GM08714 (cell line): ENCODE measurements around the gene VKORC1.

Experiments
- H3K4me3 ChIP-seq: fragments of 200-500 bp; sonication (Bioruptor generic); 2 replicates; pipeline ENCODE4 v1.5.1; 2014; ENCODE audit warnings: mild to moderate bottlenecking, low read length, inconsistent platforms
- ZNF274 ChIP-seq: IDR thresholded peaks from 2 replicates; pipeline ENCODE4 v1.6.1; 2012; ENCODE audit warnings: mild to moderate bottlenecking, low read depth, low read length

The VKORC1 gene

DNA sequence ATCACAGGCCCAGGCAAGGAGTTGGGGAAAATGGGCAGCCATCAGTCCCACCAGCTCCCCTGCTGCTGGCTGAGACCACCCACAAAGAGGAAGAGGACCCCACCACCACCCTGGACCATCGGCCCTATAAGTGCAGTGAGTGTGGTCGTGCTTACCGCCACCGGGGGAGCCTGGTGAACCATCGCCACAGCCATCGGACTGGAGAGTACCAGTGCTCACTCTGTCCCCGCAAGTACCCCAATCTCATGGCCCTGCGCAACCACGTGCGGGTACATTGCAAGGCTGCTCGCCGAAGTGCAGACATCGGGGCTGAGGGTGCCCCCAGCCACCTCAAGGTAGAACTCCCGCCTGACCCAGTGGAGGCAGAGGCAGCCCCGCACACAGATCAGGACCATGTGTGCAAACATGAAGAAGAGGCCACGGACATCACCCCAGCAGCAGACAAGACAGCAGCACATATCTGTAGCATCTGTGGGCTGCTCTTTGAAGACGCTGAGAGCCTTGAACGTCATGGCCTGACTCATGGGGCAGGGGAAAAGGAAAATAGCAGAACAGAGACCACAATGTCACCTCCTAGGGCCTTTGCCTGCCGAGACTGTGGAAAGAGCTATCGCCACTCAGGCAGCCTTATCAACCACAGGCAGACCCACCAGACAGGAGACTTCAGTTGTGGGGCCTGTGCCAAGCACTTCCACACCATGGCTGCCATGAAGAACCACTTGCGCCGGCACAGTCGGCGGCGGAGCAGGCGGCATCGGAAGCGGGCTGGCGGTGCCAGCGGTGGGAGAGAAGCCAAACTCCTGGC is 16.8 kb downstream of the VKORC1 start:
- H3K4me3 ChIP-seq, result no peak overlapping the region
- TF ChIP-seq ZNF274, result no peak

DNA sequence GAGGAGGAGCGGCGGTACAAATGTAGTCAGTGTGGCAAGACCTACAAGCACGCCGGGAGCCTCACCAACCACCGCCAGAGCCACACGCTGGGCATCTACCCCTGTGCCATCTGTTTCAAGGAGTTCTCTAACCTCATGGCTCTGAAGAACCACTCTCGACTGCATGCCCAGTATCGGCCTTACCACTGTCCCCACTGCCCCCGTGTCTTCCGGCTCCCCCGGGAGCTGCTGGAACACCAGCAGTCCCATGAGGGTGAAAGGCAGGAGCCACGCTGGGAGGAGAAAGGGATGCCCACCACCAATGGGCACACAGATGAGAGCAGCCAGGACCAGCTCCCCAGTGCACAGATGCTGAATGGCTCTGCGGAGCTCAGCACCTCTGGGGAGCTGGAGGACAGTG is 17.6 kb downstream of the VKORC1 start:
- H3K4me3 ChIP-seq, result no peak overlapping the region
- TF ChIP-seq ZNF274, result no peak

DNA sequence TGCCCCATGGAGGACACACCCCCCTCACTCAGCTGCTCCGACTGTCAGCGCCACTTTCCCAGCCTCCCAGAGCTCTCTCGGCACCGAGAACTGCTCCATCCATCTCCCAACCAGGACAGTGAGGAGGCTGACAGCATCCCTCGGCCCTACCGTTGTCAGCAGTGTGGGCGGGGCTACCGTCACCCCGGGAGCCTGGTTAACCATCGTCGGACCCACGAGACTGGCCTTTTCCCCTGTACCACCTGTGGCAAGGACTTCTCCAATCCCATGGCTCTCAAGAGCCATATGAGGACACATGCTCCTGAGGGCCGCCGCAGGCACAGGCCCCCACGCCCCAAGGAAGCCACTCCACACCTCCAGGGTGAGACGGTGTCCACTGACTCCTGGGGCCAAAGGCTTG is 18.3 kb downstream of the VKORC1 start:
- no peak for TF ChIP-seq ZNF274
- H3K4me3 ChIP-seq, result no peak overlapping the region

DNA sequence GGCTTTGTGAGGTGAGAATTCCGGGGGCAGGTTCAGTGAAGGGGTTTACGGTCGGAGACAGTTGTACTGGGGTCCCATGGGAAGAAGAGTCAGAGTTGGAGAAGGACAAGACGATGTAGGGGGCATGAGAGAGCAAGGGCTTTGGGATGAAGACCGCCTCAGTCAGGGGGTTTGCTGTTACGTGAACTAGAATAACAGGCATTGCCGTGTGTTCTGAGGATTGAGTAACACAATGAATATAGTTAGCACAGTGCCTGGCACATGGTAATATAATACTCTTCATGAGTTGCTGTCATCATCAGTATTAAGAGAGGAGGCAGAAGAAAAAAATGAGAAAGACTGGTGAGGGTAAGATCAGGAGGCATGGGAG is 19.8 kb downstream of the VKORC1 start:
- no peak for TF ChIP-seq ZNF274
- peak overlapping the region; percentile 96 for H3K4me3 ChIP-seq

DNA sequence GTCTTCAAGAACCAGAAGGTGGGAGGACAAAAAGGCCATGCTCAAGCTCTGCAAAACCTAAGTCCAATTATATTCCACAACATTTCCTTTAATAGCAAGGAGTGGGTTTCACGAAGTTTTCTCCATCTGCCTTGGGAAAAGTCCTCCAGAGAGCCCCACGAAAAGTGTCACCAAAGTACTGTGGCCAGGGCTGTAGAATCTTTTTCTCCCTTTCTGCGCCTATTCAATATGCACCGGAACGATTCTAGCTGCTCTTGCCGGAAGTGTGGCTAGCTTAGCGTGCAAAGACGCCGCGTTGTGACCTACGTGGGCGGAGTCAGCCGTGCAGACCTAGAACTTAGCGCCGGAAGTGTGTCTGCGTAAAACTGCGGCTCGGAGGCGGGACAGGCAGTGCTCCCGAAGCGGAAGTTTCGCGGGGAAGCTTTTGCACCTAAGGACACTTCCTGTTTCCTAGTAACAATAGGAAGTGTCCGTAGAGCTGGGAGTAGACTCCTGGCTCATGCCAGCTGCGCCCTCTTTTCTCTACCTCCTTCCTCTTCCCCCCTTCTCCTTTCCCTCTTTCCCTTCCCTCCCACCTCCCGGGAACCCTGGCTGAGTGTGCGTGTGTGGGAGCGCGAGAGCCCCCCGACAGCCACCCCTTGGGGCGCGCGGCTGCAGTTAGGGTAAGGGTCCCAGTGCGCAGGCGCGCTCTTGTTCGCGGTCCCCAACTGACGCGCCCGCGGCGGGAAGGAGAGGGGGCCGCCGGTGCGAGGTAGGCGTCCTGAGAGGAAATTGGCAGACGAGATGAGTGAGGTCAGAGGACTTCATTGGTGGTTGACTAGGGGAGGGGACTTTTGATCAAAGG is 20.4 kb downstream of the VKORC1 start, which contains the start of the genes ZNF646 and ZNF668:
Gene ZNF646 (plus strand): TSS at position 453 of the 844 bp plus-strand sequence. CDS start 1,903 bp downstream, outside the sequence.
Gene ZNF668 (minus strand): TSS at position 271 of the 844 bp plus-strand sequence. CDS start 9,781 bp downstream, outside the sequence.
- TF ChIP-seq ZNF274, result no peak
- peak within 1 kb of the TSS; percentile 96 for H3K4me3 ChIP-seq

DNA sequence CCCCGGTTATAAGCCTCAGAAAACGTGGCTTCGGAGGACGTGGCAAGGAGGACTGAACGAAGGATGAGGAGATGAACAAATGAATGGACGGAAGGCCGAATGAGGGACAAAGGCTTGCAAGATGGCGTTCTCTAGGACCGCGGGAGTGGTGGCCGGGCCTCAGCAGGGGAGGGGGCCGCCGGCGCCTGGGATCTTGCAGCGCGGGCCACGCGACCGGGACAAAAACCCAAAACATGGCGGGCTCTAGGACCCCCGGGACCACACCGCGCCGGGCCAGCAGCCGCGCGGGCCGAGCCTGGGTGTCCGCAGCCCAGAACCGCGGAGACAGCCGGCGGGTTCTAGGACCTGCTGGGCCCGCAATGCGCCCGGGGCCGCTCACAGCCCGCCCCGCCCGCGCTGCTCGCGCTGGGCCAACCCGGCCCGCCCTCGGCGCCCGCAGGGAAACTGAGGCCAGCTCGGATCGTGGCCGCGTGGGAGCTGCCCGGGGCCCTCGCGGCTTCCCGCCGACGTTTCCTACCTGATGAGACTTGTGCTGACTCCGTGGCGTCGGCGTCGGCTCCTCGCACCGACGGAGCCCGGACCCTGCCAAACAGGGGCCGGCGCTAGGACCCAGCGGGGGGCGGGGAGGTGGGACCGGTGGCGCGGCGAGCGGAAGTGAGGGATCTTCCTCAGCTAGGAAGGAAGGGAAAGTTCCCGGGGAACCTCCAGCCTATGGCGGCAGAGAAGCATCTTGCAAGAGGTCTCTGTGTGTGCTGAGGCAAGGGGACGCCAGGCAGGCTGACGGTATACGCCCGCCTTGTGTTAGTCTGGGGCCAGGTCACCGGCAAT is 21.2 kb downstream of the VKORC1 start:
- peak overlapping the region; percentile 89 for H3K4me3 ChIP-seq
- TF ChIP-seq ZNF274, result no peak

DNA sequence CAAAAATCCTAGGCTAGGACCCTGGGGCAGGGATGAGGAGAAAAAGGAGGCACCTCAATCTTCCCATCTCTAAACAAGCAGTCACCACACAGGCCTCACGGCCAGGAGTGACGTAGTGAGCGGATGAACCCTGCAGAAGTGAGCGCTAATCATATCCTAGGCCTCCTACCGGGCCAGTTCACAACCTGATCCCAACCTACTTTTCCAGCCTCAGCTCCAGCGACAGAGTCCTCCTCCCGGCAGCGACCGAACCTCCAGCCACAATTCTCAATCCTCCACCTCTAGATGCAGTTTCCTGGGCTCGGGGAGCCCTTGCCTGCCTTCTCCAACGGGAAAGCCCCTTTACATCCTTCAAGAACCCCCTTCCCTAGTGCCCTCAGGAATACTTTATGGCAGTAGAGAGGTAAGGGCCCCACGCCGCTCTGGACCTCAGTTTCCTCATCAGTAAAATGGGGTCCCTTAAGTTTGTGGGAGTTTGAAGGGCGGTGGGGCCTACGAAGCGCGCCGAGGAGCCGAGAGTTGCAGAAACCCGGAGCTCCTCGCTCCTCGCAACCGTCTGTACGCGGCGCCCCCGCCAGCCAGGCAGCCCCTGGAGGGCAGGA is 22.0 kb downstream of the VKORC1 start:
- no peak for TF ChIP-seq ZNF274
- H3K4me3 ChIP-seq, result peak overlapping the region; percentile 89

DNA sequence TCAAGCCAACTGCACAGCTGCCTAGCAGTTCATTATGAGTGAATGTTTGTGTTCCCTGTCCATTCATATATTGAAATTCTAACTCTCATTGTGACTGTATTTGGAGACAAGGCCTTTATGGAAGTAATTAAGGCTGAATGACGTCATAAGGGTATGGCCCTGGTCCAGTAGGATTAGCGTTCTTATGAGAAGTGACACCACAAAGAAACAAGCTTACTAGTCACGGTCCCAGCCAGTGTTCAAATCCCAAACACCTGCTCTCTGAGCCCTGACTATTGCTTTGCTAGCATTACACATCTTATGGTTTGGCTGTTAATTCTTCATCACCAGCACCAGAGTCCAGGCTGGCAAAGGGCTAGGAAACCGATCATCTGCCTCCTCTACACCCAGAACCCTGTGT is 22.7 kb downstream of the VKORC1 start:
- peak overlapping the region; percentile 89 for H3K4me3 ChIP-seq
- TF ChIP-seq ZNF274, result no peak

DNA sequence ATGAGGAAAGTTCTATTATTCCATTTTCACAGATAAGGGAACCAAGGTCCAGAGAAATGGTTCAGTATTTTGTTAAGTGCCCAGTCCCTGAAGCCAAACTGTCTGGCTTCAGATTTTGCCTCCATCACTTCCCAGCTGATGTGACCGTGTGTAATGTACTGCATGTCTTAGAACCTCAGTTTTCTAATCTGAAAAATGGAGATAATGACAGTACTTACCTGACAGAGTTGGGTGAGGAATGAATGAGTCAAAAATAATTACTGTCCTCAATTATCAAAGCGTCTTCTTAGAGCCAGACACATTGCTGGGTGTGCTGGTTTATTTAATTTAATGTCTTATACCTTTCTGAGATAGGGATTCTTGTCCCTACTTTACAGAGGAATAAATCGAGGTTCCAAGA is 27.3 kb downstream of the VKORC1 start:
- TF ChIP-seq ZNF274, result no peak
- no peak overlapping the region for H3K4me3 ChIP-seq

DNA sequence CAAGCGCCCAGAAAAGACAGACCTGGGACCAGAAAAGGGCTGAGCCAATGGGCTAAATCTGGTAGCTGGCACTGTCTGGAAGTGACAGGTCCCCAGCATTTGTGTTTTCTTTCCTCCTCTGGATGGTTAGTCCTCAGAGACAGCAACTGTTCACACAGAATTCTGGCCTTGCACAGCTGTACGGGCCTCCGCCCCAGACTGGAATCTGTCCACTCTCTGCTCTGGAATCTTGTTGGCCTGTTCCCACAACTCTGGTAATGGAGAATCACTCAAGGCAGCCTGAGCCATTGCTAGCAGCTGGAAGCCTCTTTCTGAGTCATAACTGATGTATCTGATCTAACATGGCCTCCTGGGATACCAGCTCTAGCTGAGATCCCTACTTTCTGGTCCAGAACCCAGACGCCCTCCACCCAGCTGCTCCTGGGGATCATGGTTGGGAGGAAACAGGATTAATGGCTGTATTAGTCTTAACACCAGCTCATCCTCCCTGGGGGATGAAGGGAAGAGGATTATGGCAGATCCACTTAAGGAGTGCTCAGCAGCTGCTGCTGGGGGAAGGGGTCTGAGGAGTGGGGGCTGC is 29.6 kb downstream of the VKORC1 start:
- no peak for TF ChIP-seq ZNF274
- no peak overlapping the region for H3K4me3 ChIP-seq

DNA sequence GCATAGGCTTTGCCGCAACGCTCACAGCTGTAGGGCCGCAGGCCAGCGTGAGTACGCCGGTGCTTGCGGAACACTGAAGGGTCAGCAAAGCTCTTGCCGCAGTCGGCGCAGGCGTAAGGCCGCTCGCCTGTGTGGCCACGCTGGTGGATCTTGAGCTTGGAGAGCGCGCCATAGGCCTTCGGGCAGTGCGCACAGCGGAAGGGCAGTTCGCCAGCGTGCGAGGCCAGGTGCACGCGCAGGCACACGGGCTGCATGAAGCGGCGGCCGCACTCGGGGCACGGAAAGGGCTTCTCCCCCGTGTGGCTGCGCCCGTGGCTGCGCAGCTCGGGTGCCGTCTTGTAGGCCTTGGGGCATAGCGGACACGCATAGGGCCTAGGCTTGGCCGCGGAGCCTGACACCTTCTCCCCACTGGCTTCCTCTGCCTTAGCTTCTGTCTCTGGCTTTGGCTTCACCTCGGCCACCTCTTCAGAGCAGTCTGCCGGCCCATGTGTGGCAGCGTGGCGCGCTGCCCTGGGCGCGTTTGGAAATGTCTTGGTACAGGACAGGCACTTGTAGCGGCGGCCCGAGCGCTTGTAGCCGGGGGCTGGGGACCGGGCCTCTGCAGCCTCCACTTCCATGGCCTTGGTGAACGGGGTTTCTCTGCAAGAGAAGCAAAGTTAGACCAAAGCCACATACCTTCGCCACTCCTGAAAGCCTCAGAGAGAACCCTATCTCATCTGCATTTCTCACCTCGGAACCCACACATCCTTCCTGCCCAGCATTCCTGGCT is 30.6 kb downstream of the VKORC1 start:
- no peak for TF ChIP-seq ZNF274
- no peak overlapping the region for H3K4me3 ChIP-seq

DNA sequence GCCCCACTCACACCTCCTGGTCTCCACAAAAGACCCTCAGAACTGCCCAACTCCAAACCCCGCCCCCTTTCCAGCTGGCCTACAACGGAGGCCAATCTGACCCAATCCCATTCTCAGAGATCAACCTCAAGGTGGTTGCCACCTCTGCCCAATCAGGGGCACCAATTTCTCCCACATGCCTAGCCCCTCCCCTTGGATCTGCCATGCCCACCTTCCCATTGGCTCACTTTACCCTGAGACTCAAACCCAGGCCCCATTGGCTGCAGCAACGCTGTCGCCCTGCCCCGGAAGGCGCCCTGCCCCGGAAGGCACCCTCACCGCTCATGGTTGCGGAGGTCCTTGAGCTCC is 31.1 kb downstream of the VKORC1 start:
- H3K4me3 ChIP-seq, result no peak overlapping the region
- TF ChIP-seq ZNF274, result no peak
